ENCODE results near the gene CNTRL.
"Not testable (repeated sequence)": the region's sequence is repeated elsewhere in the genome, so short reads cannot be mapped to it uniquely, and the experiment has no call there.

CNTRL gene

DNA sequence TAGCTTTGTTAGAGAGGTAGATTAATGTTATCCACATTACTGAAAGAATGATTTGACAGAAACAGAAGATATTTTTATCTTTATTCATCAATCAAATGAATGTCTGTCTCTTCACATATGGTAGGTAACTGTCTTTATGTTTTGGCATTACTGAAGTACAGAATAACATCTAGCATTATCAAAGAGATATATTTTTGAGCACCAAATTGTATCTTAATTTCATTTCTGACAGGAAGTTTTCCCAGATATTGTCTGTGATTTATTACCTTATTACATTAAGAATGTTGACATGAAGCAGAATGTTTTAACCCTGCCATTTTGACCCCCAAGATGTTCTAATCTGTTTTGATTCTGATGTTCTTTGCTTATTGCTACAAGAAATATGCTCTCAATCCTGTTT lies 20.3 kb downstream of the CNTRL start:
- H3K4me3 ChIP-seq (ENCODE audit: low read depth, low read length), result no peak overlapping the region
- TF ChIP-seq, protein P1, sequence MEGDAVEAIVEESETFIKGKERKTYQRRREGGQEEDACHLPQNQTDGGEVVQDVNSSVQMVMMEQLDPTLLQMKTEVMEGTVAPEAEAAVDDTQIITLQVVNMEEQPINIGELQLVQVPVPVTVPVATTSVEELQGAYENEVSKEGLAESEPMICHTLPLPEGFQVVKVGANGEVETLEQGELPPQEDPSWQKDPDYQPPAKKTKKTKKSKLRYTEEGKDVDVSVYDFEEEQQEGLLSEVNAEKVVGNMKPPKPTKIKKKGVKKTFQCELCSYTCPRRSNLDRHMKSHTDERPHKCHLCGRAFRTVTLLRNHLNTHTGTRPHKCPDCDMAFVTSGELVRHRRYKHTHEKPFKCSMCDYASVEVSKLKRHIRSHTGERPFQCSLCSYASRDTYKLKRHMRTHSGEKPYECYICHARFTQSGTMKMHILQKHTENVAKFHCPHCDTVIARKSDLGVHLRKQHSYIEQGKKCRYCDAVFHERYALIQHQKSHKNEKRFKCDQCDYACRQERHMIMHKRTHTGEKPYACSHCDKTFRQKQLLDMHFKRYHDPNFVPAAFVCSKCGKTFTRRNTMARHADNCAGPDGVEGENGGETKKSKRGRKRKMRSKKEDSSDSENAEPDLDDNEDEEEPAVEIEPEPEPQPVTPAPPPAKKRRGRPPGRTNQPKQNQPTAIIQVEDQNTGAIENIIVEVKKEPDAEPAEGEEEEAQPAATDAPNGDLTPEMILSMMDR (IDR thresholded peaks at IDR 0.05; ENCODE audit: insufficient read depth, low read length, missing control alignments), result no peak
- DNase-seq (ENCODE audit: low read depth, low spot score), result no peak
- CTCF ChIA-PET, result no interaction called here
- POLR2A ChIA-PET, result no interaction called here

DNA sequence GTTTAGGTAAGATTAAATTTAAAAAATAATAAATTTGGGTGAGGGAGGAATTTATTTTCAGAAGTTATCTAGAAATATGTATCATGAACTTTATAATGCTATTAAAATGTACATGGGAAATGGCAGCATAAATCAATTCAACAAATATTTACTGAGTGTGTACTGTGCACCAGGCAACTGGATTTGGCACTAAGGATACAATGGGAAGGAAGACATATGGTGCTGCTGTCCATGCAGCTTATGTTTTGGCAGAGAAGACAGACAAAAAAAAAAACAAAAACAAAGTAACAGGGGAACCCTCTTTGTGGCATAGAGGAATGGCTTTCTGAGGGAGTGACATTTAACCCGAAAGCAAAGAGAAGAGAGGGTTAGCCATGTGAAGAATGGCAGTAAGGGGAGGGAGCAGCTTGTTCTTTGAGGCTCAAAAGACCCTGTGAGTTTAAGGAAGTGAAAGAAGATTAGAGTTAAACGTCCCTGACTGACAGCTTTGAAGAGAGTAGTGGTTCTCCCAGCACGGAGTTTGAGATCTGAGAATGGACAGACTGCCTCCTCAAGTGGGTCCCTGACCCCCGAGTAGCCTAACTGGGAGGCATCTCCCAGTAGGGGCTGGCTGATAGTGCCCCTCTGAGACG lies 23.9 kb downstream of the CNTRL start:
- no peak for DNase-seq (ENCODE audit: low read depth, low spot score)
- no peak overlapping the region for H3K4me3 ChIP-seq (ENCODE audit: low read depth, low read length)
- ChIA-PET POLR2A (no interaction called here), CTCF (no interaction called here)
- TF ChIP-seq, protein P1 (IDR thresholded peaks at IDR 0.05; ENCODE audit: insufficient read depth, low read length, missing control alignments), result no peak

DNA sequence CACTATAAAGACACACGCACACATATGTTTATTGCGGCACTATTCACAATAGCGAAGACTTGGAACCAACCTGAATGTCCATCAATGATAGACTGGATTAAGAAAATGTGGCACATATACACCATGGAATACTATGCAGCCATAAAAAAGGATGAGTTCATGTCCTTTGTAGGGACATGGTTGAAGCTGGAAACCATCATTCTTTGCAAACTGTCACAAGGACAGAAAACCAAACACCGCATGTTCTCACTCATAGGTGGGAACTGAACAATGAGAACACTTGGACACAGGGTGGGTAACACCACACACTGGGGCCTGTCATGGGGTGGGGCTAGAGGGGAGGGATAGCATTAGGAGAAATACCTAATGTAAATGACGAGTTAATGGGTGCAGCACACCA lies 29.3 kb downstream of the CNTRL start:
- H3K4me3 ChIP-seq (ENCODE audit: low read depth, low read length); POLR2A ChIA-PET; CTCF ChIA-PET; DNase-seq (ENCODE audit: low read depth, low spot score): not testable (repeated sequence)

GRCh38 chr9:121105531-121105930 lies 30.8 kb downstream of the CNTRL start:
- DNase-seq (ENCODE audit: low read depth, low spot score), result no peak
- POLR2A ChIA-PET, result no interaction called here
- CTCF ChIA-PET, result no interaction called here
- TF ChIP-seq, protein P1 (IDR thresholded peaks at IDR 0.05; ENCODE audit: insufficient read depth, low read length, missing control alignments), result no peak
- no peak overlapping the region for H3K4me3 ChIP-seq (ENCODE audit: low read depth, low read length)

DNA sequence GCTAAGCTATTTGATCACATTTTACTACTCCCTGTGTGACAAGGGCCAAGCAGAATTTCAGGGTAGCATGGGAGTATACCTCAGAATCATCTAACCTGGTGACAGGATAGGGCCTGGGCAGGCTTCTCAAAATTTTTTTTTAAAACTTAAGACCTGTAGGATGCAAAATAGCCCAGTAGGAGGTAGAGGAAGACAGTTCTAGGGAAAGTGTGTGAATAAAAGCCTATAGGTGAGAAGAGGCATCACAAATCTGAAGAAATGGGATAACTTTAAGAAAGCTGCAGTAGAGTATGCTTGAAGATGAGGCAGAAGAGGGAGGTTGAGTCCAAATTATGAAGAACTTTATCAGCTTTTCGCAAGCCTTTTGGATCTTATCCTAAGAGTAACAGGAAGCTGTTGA lies 32.3 kb downstream of the CNTRL start:
- no peak overlapping the region for H3K4me3 ChIP-seq (ENCODE audit: low read depth, low read length)
- no peak for DNase-seq (ENCODE audit: low read depth, low spot score)
- ChIA-PET POLR2A (interaction anchor here (0.7 to 1.0 kb wide), 2 partner anchors 15 to 95 kb away, joined by 3 read pairs; no protein-coding TSS in a partner anchor), CTCF (interaction anchor here (0.7 kb wide), 1 partner anchor 358 kb away, joined by 3 read pairs; no protein-coding TSS in a partner anchor)
- TF ChIP-seq, protein P1 (IDR thresholded peaks at IDR 0.05; ENCODE audit: insufficient read depth, low read length, missing control alignments), result no peak

GRCh38 chr9:121107881-121108280 lies 33.1 kb downstream of the CNTRL start:
- ChIA-PET POLR2A (interaction anchor here (1.0 kb wide), 1 partner anchor 14 kb away, joined by 3 read pairs; no protein-coding TSS in a partner anchor), CTCF (interaction anchor here (0.7 kb wide), 1 partner anchor 359 kb away, joined by 3 read pairs; no protein-coding TSS in a partner anchor)
- TF ChIP-seq, protein P1 (IDR thresholded peaks at IDR 0.05; ENCODE audit: insufficient read depth, low read length, missing control alignments), result no peak
- H3K4me3 ChIP-seq (ENCODE audit: low read depth, low read length), result no peak overlapping the region
- DNase-seq (ENCODE audit: low read depth, low spot score), result no peak

GRCh38 chr9:121115466-121115865 lies 40.7 kb downstream of the CNTRL start:
- TF ChIP-seq, protein P1 (IDR thresholded peaks at IDR 0.05; ENCODE audit: insufficient read depth, low read length, missing control alignments), result no peak
- no peak overlapping the region for H3K4me3 ChIP-seq (ENCODE audit: low read depth, low read length)
- DNase-seq (ENCODE audit: low read depth, low spot score), result no peak
- ChIA-PET CTCF (no interaction called here), POLR2A (no interaction called here)
